Ascending aorta (tissue), 2 donors: ENCODE data around the gene PTPN3. TPM values are rescaled to one million over a fixed set of nuclear protein-coding genes. Genes with fewer than 3 reads are reported as not detected.
"Not testable (repeated sequence)": the region's sequence is repeated elsewhere in the genome, so short reads cannot be mapped to it uniquely, and the experiment has no call there.

Experiments used
- DNase-seq, 2 donors: peaks; one replicate each; pipeline ENCODE4 v3.0.0-alpha.2; 2019; ENCODE audit warnings: low spot score in 2 of 2
- H3K27ac ChIP-seq, 2 donors: fragments of 200-600 bp; sonication (generic); one replicate each; pipeline ENCODE4 v1.5.1; 2016 to 2017; ENCODE audit warnings: mild to moderate bottlenecking in 1 of 2
- H3K27me3 ChIP-seq: fragments of 200-600 bp; sonication (generic); one replicate; pipeline ENCODE4 v1.5.1; 2017
- H3K36me3 ChIP-seq, 2 donors: fragments of 200-600 bp; sonication (generic); one replicate each; pipeline ENCODE4 v1.5.1; 2016
- H3K4me1 ChIP-seq, 2 donors: fragments of 200-600 bp; sonication (generic); one replicate each; pipeline ENCODE4 v1.5.1; 2016 to 2017; ENCODE audit warnings: mild to moderate bottlenecking in 1 of 2
- H3K4me3 ChIP-seq, 2 donors: fragments of 200-600 bp; sonication (generic); one replicate each; pipeline ENCODE4 v1.5.1; 2016 to 2017; ENCODE audit warnings: mild to moderate bottlenecking in 1 of 2
- H3K9me3 ChIP-seq, 2 donors: fragments of 200-600 bp; sonication (generic); one replicate each; pipeline ENCODE4 v1.5.1; 2016
- intact Hi-C: fragments of 100-400 bp; cut with DNase I; formaldehyde crosslinking; loops from one replicate; pipeline ENCODE4 v1.15.1; 2023
- total RNA-seq: library from RNA; depleted of rRNA; stranded (reverse); fragments of >200 nt; gene quantifications from one replicate; pipeline ENCODE4 v1.1.0, GENCODE V29; 2016
- TF ChIP-seq, protein P1 (sequence below), 3 experiments: fragments of 200-600 bp in 2 of 3; fragments of 450-650 bp in 1 of 3; sonication (generic) in 2 of 3; IDR thresholded peaks; one replicate each; pipeline ENCODE4 v1.5.1; 2016 to 2019; ENCODE audit warnings: antibody characterized with exemption in 3 of 3, mild to moderate bottlenecking in 1 of 3, moderate library complexity in 1 of 3

The PTPN3 gene
- total RNA-seq, 1 donor from 2014 or later, result 4.3 TPM

DNA sequence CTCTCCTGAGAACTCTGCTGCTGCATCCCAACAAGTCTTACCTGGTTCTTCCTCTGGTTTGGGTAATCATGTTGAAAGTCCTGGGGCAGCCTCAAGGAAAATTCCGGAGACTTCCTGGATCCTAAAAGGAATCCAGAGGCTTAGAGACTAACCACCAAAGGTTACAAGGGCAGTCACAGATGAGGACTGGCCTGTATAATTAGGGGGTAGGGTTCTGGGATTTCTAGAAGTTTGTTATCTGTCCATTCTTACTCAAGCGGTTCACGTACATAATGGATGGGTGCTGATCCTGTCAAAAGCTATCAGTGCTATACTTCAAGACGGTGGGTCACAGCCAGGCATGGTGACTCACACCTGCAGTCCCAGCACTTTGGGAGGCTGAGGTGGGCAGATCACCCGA lies 125.9 kb downstream of the PTPN3 start:
- intact Hi-C loops, result no loop called here
- TF ChIP-seq, protein P1, sequence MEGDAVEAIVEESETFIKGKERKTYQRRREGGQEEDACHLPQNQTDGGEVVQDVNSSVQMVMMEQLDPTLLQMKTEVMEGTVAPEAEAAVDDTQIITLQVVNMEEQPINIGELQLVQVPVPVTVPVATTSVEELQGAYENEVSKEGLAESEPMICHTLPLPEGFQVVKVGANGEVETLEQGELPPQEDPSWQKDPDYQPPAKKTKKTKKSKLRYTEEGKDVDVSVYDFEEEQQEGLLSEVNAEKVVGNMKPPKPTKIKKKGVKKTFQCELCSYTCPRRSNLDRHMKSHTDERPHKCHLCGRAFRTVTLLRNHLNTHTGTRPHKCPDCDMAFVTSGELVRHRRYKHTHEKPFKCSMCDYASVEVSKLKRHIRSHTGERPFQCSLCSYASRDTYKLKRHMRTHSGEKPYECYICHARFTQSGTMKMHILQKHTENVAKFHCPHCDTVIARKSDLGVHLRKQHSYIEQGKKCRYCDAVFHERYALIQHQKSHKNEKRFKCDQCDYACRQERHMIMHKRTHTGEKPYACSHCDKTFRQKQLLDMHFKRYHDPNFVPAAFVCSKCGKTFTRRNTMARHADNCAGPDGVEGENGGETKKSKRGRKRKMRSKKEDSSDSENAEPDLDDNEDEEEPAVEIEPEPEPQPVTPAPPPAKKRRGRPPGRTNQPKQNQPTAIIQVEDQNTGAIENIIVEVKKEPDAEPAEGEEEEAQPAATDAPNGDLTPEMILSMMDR (IDR thresholded peaks at IDR 0.05), result no peak
- Histone ChIP-seq H3K27me3 (no peaks in the 10 kb centered on the region), H3K9me3 (peaks cover 0 to 4% of the 10 kb centered on the region in 2 donors), H3K27ac (no peak overlapping the region), H3K4me1 (no peaks in the 10 kb centered on the region), H3K4me3 (no peak overlapping the region), H3K36me3 (no peaks in the 10 kb centered on the region)
- DNase-seq, result no peak

DNA sequence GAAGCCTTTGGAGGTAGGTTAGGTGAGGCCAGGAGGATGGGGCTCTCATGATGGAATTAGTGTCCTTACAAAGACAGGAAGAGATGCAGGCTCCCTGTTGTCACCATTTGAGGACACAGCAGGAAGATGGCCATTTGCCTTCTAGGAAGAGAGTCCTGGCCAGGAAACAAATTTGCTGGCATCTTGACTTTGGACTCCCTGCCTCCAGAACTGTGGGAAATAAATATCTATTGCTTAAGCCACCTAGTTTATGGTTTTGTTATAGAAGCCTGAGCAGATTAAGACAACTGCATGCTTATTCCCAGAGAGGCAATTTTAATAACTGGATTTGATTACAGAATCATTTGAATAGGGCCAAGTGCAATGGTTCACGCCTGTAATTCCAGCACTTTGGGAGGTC lies 126.7 kb downstream of the PTPN3 start:
- H3K27me3 ChIP-seq, result no peaks in the 10 kb centered on the region
- DNase-seq, result no peak
- peaks cover 0 to 4% of the 10 kb centered on the region in 2 donors for H3K9me3 ChIP-seq
- H3K4me1 ChIP-seq, result no peaks in the 10 kb centered on the region
- TF ChIP-seq, protein P1 (IDR thresholded peaks at IDR 0.05), result no peak
- H3K27ac ChIP-seq, result no peak overlapping the region
- no peaks in the 10 kb centered on the region for H3K36me3 ChIP-seq
- intact Hi-C loops, result no loop called here
- no peak overlapping the region for H3K4me3 ChIP-seq

DNA sequence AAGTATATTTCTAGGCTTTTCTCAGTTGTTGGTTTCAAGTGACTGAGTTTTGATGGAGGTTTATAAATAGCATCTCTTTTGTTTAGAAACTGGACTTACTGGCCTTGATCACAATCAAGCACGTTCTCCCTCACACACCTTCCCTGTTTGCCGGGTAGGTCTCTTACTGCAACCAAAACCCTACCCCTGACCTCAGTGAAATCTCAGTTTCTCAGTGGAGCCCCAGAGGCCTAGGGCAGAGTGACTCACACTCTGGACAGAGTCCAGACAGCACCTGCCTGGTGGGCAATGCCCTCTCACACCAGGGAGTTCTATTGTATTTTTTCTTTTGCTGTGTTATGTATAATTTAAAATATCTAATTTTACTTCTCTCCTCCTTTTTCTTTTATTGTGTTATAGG lies 128.8 kb downstream of the PTPN3 start:
- Histone ChIP-seq H3K4me3 (no peak overlapping the region), H3K27ac (no peak overlapping the region), H3K27me3 (no peaks in the 10 kb centered on the region), H3K9me3 (peaks cover 0 to 4% of the 10 kb centered on the region in 2 donors), H3K4me1 (no peaks in the 10 kb centered on the region), H3K36me3 (no peaks in the 10 kb centered on the region)
- DNase-seq, result no peak
- intact Hi-C loops, result no loop called here
- TF ChIP-seq, protein P1 (IDR thresholded peaks at IDR 0.05), result no peak

DNA sequence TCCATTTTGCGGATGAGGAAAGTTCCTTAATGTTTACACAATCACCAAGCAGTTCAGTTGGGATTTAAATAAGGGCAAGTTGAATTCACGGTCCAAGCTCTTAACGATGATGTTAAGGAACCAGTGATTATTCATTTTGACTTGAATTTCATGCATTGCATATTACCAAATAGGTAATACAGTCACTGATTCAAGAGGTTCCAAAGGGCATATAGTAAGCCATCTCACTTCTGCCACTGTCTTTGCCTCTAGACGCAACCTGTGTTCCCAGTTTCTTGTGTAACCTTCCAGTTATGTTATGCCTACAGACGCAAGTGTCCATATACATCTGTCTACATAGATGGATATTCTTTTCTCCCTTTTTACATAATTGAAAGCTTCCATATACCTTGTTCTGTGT lies 137.3 kb downstream of the PTPN3 start:
- no peak for DNase-seq
- Histone ChIP-seq H3K4me1 (no peaks in the 10 kb centered on the region), H3K27ac (no peak overlapping the region), H3K9me3 (no peaks in the 10 kb centered on the region), H3K36me3 (no peaks in the 10 kb centered on the region), H3K27me3 (no peaks in the 10 kb centered on the region), H3K4me3 (no peak overlapping the region)
- TF ChIP-seq, protein P1 (IDR thresholded peaks at IDR 0.05), result no peak
- intact Hi-C loops, result no loop called here

DNA sequence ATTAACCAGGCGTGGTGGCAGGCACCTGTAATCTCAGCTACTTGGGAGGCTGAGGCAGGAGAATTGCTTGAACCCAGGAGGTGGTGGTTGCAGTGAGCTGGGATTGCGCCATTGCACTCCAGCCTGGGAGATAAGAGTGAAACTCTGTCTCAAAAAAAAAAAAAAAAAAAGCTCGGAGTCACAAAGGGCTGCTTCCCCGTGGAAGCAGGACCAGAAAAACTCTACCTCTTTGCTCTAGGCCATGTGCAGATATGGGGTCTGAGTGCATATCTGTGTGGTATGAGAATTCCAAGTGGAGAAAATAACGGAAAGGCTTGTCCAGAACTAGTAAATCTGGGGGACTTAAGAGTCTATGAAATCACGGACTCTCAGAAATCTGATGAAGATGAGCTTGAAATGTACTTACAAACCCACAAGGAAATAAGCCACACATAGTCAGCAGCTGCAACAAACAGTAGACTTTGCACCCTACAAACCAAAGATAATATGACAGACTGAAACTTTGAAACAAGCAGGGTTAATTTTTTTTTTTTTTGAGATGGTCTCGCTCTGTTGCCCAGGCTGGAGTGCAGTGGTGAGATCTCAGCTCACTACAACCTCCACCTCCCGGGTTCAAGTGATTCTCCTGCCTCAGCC lies 139.0 kb downstream of the PTPN3 start:
- H3K27ac ChIP-seq, H3K36me3 ChIP-seq: not testable (repeated sequence)

DNA sequence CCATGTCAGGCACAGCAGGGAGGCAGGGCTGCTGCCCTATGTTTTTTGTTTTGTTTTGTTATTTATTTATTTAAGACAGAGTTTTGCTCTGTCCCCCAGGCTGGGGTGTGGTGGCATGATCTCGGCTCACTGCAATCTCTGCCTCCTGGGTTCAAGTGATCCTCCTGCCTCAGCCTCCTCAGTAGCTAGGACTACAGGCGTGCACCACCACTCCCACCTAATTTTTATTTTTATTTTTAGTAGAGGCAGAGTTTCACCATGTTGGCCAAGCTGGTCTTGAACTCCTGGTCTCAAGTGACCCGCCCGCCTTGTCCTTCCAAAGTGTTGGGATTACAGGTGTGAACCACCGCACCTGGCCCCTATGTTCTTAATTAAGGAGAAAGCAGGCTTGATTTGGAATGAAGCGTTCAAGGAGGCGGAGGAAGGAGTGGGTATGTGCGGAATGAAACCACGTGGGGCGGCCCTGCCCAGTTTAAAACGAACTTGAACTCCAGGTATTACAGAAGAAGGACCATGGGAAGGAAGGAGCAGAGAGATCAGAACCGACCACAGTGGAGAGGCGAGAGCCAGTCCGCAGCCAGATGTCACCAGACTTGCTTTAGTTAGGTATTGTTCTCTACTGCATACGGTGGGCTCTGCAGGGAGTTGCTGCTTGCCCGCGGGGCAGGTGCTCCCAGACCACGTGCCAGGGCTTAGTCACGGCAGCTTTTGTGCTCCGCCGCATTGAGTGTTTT lies 142.4 kb downstream of the PTPN3 start:
- TF ChIP-seq, protein P1 (IDR thresholded peaks at IDR 0.05), result no peak
- Histone ChIP-seq H3K27me3 (no peaks in the 10 kb centered on the region), H3K4me3 (no peak overlapping the region), H3K9me3 (no peaks in the 10 kb centered on the region), H3K36me3 (no peaks in the 10 kb centered on the region), H3K4me1 (no peaks in the 10 kb centered on the region), H3K27ac (no peak overlapping the region)
- intact Hi-C loops, result no loop called here
- no peak for DNase-seq

More for the DNA sequence above, 139.0 kb downstream of the PTPN3 start:
- H3K27me3 ChIP-seq, DNase-seq, H3K9me3 ChIP-seq, intact Hi-C loops, H3K4me3 ChIP-seq, H3K4me1 ChIP-seq: not testable (repeated sequence)
